Erythroblast (primary cell): ENCODE data around the gene CCDC192.

Experiments used
- GATA1 ChIP-seq: IDR thresholded peaks from 2 replicates; pipeline ENCODE4 v1.6.1; 2011; ENCODE audit warnings: low read depth, mild to moderate bottlenecking, control low read depth, low read length, moderate library complexity
- POLR2A ChIP-seq: IDR thresholded peaks from 2 replicates; pipeline ENCODE4 v1.6.1; 2011; ENCODE audit warnings: mild to moderate bottlenecking, low read length

GRCh38 chr5:127812570-127812969, 109.4 kb downstream of the CCDC192 start:
- TF ChIP-seq POLR2A (no peak), GATA1 (no peak)
